WI38 (cell line): ENCODE data around the gene CUTA.
"Not testable (repeated sequence)": the region's sequence is repeated elsewhere in the genome, so short reads cannot be mapped to it uniquely, and the experiment has no call there.

Experiments used
- H3K4me3 ChIP-seq: 2 replicates; pipeline ENCODE4 v1.5.1; 2011; ENCODE audit warnings: low read depth, mild to moderate bottlenecking, control low read depth, low read length
- CTCF ChIP-seq: IDR thresholded peaks from 2 replicates; pipeline ENCODE4 v1.5.1; 2012; ENCODE audit warnings: low read depth, mild to moderate bottlenecking, control low read depth, low read length

The CUTA gene

GRCh38 chr6:33407132-33407718 is 10.7 kb downstream of the CUTA start:
- no peak overlapping the region for H3K4me3 ChIP-seq

GRCh38 chr6:33406126-33406525 is 11.8 kb downstream of the CUTA start:
- no peak overlapping the region for H3K4me3 ChIP-seq
- TF ChIP-seq CTCF = no peak

More at GRCh38 chr6:33407132-33407718, 10.7 kb downstream of the CUTA start:
- TF ChIP-seq CTCF = no peak

GRCh38 chr6:33405386-33405940 is 12.4 kb downstream of the CUTA start:
- no peak for TF ChIP-seq CTCF
- no peak overlapping the region for H3K4me3 ChIP-seq

- no peak overlapping the region for H3K4me3 ChIP-seq
- no peak for TF ChIP-seq CTCF
These were observed 13.0 kb downstream of the CUTA start for GRCh38 chr6:33404884-33405283.

GRCh38 chr6:33399881-33400280 is 18.0 kb downstream of the CUTA start:
- not testable (repeated sequence) for H3K4me3 ChIP-seq

DNA sequence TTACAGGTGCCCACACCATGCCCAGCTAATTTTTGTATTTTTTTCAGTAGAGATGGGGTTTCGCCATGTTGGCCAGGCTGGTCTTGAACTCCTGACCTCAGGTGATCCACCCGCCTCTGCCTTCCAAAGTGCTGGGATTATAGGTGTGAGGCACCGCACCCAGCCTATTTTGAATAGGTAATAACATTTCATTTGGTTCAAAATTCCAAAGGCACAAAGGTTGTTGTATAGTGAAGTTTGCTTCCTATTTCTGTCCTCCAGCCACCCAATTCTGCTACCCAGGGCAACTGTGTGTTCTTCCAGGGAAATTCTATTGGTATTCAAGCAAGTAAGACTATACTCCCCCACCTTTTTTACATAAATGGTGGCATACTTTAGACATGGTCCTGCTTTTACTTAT is 19.3 kb downstream of the CUTA start:
- H3K4me3 ChIP-seq = not testable (repeated sequence)

DNA sequence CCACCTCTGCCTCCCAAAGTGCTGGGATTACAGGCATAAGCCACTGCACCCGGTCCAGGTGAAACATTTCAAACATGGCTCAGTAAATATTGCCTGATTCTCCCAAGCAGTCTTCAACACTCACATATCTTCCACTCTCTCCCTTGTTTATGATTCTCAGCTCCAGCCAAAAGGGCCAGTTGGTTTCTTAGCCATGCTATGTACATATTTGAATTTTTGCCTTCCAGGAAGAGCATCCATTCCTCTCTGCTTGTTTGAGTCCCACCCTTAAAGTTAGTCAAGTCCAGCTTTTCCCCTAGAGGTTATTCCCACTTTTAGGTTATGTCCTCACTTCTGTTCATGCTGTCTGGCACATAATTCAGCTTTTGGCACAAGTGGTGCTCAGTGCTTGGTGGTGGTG is 20.4 kb downstream of the CUTA start:
- no peak for TF ChIP-seq CTCF
- no peak overlapping the region for H3K4me3 ChIP-seq

DNA sequence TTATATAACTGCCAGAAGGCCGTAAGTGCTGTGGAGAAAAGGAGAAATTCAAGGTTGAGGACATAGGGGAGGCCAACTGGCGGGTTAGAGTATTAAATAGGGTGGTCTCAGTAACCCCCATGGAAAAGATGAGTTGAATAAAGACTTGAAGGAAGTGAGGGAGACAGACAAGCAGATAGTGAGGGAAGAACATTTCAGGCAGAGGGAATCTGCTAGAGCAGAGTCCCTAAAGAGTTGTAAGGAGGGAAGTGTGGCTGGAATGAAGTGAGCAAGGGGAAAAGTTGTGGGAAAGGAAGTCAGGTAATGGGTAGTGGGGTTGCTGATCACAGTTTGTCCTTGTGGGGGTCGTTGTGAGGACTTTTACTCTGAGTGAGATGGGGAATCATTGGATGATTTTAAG is 24.9 kb downstream of the CUTA start:
- H3K4me3 ChIP-seq = peak overlapping the region; percentile 88
- no peak for TF ChIP-seq CTCF
